ENCODE data around the gene SLC39A9. TPM values are rescaled to one million over a fixed set of nuclear protein-coding genes. Genes with fewer than 3 reads are reported as not detected.

The SLC39A9 gene
- total and polyA plus RNA-seq, 5 experiments from 2014 or later = 12.5 to 35.9 (median 17.1) TPM

- Mint-ChIP-seq H3K36me3 (no peaks in the 10 kb centered on the region), H3K4me1 (no peaks in the 10 kb centered on the region), H3K4me3 (no peak overlapping the region), H3K9me3 (no peaks in the 10 kb centered on the region), H3K27ac (peak overlapping the region in 1 of 10 donors; percentile 11), H3K27me3 (peaks cover 0 to 13% (median 7%) of the 10 kb centered on the region in 5 donors)
- POLR2A ChIA-PET = no interaction called here
- no peak for DNase-seq
- no peak for ATAC-seq
Observed at GRCh38 chr14:69504775-69505174, 106.3 kb downstream of the SLC39A9 start.

- Mint-ChIP-seq H3K27me3 (peaks cover 0 to 12% (median 7%) of the 10 kb centered on the region in 5 donors), H3K27ac (no peak overlapping the region), H3K4me3 (no peak overlapping the region), H3K9me3 (no peaks in the 10 kb centered on the region), H3K4me1 (no peaks in the 10 kb centered on the region), H3K36me3 (no peaks in the 10 kb centered on the region)
- DNase-seq (no peak), ATAC-seq (no peak)
- POLR2A ChIA-PET = no interaction called here
Observed at GRCh38 chr14:69505338-69506240, 107.1 kb downstream of the SLC39A9 start.

DNA sequence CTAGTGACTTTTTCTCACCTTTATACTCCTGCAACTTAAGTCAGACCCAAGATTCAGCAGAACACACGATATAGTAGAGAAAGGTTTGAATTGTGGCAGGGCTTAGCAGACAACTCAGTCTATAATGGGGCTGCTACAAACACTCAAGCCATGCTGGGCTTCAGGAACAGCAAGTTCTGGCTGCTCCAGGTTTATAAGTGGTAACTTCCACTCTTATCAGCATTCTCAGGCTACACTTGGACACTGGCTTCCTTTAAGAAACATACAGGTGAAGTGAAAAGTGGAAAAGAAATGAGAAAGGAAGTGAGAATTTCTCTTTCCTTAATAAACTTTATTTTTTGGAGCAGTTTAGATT lies 107.7 kb downstream of the SLC39A9 start:
- POLR2A ChIA-PET = no interaction called here
- H3K27ac Mint-ChIP-seq = no peak overlapping the region
- no peak overlapping the region for H3K4me3 Mint-ChIP-seq
- H3K9me3 Mint-ChIP-seq = no peaks in the 10 kb centered on the region
- peaks cover 0 to 8% (median 7%) of the 10 kb centered on the region in 5 donors for H3K27me3 Mint-ChIP-seq
- ATAC-seq = no peak
- H3K36me3 Mint-ChIP-seq = no peaks in the 10 kb centered on the region
- no peaks in the 10 kb centered on the region for H3K4me1 Mint-ChIP-seq
- DNase-seq = no peak

Other genes with a start within 250 kb of the SLC39A9 start
- gene DCAF5, start 245.6 kb upstream of the SLC39A9 start, total RNA-seq = 10 to 100 TPM; 74.2 to 78.8 TPM
- gene DCAF5, start 245.6 kb upstream of the SLC39A9 start, polyA plus RNA-seq = 10 to 100 TPM; 73.1 to 87.2 (median 79.1) TPM
- gene EXD2, start 207.2 kb upstream of the SLC39A9 start, total RNA-seq = 10 to 100 TPM; 12.4 to 12.6 TPM
- gene EXD2, start 207.2 kb upstream of the SLC39A9 start, polyA plus RNA-seq = 10 to 100 TPM in 1 of 3 donors, 1 to 10 TPM in 2; 5.8 to 11.1 (median 8.2) TPM
- not detected for gene GALNT16, start 138.5 kb upstream of the SLC39A9 start, total RNA-seq
- not detected for gene GALNT16, start 138.5 kb upstream of the SLC39A9 start, polyA plus RNA-seq
- 100 to 1,000 TPM; 113 to 126 TPM for gene ERH, start 393 bp upstream of the SLC39A9 start, total RNA-seq
- 10 to 100 TPM; 54.5 to 63.5 (median 58.9) TPM for gene ERH, start 393 bp upstream of the SLC39A9 start, polyA plus RNA-seq
- under 1 TPM; 0.18 to 0.25 TPM for gene PLEKHD1, start 86.0 kb downstream of the SLC39A9 start, total RNA-seq
- not detected for gene PLEKHD1, start 86.0 kb downstream of the SLC39A9 start, polyA plus RNA-seq
- gene CCDC177, start 176.2 kb downstream of the SLC39A9 start, total RNA-seq = not detected
- gene CCDC177, start 176.2 kb downstream of the SLC39A9 start, polyA plus RNA-seq = not detected
- gene SUSD6, start 212.9 kb downstream of the SLC39A9 start, total RNA-seq = 10 to 100 TPM; 34.7 to 38.8 TPM
- gene SUSD6, start 212.9 kb downstream of the SLC39A9 start, polyA plus RNA-seq = 1 to 10 TPM; 4.5 to 6.8 (median 5.6) TPM

Measured in naive thymus-derived CD8-positive, alpha-beta T cell (primary cell).